DOHH2 (cell line): ENCODE results near the gene SNX1.

Source experiments
- EZH2phosphoT487 ChIP-seq: fragments of 200-600 bp; sonication (generic); IDR thresholded peaks from 2 replicates; pipeline ENCODE4 v1.6.1; 2017; ENCODE audit warnings: borderline replicate concordance, mild to moderate bottlenecking, antibody characterized with exemption, low read length, moderate library complexity, mixed read lengths
- TF ChIP-seq, protein P1 (sequence below): fragments of 200-600 bp; sonication (generic); IDR thresholded peaks from one replicate; pipeline ENCODE4 v1.5.1; 2014; ENCODE audit warnings: antibody characterized with exemption, mild to moderate bottlenecking, low read depth, low read length; ENCODE audit not compliant: poor library complexity, severe bottlenecking

- TF ChIP-seq, protein P1, sequence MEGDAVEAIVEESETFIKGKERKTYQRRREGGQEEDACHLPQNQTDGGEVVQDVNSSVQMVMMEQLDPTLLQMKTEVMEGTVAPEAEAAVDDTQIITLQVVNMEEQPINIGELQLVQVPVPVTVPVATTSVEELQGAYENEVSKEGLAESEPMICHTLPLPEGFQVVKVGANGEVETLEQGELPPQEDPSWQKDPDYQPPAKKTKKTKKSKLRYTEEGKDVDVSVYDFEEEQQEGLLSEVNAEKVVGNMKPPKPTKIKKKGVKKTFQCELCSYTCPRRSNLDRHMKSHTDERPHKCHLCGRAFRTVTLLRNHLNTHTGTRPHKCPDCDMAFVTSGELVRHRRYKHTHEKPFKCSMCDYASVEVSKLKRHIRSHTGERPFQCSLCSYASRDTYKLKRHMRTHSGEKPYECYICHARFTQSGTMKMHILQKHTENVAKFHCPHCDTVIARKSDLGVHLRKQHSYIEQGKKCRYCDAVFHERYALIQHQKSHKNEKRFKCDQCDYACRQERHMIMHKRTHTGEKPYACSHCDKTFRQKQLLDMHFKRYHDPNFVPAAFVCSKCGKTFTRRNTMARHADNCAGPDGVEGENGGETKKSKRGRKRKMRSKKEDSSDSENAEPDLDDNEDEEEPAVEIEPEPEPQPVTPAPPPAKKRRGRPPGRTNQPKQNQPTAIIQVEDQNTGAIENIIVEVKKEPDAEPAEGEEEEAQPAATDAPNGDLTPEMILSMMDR, result no peak
- TF ChIP-seq EZH2phosphoT487, result no peak
Measured at GRCh38 chr15:64187396-64188191, 91.8 kb downstream of the SNX1 start.
